ENCODE results near the gene SLC4A2. TPM values are rescaled to one million over a fixed set of nuclear protein-coding genes. Genes with fewer than 3 reads are reported as not detected.
"Not testable (repeated sequence)": the region's sequence is repeated elsewhere in the genome, so short reads cannot be mapped to it uniquely, and the experiment has no call there.

The SLC4A2 gene
- total RNA-seq: 31.3 TPM

- peaks cover 47 to 51% (median 49%) of the 10 kb centered on the region in 3 donors for H3K4me1 ChIP-seq (ENCODE audit: control insufficient read depth in 3 of 3, insufficient read depth in 3 of 3, low read length in 3 of 3)
- H3K27ac ChIP-seq (ENCODE audit: low read depth, low read length): peak within 1 kb of the TSS; percentile 98
- peak within 1 kb of the TSS; percentile 86 to 94 (median 90) for H3K4me3 ChIP-seq (ENCODE audit: low read length in 3 of 3)
- no peaks in the 10 kb centered on the region for H3K9me3 ChIP-seq (ENCODE audit: control insufficient read depth in 3 of 3, low read length in 3 of 3)
- H3K36me3 ChIP-seq (ENCODE audit: control insufficient read depth in 3 of 3, insufficient read depth in 3 of 3, low read length in 3 of 3): peaks cover under 1 to 7% (median 3%) of the 10 kb centered on the region in 3 donors
- H3K27me3 ChIP-seq (ENCODE audit: control insufficient read depth in 3 of 3, insufficient read depth in 3 of 3, low read length in 3 of 3): no peaks in the 10 kb centered on the region
- peak within 1 kb of the TSS; percentile 83 to 97 (median 95) for H3K9ac ChIP-seq (ENCODE audit: low read depth in 1 of 3, low read length in 3 of 3)
Observed at GRCh38 chr7:151059367-151060112, at the start of gene SLC4A2. SLC4A2 (plus strand) TSS chr7:151059589; CDS start chr7:151061988, 2,399 bp downstream.

GRCh38 chr7:151010037-151010306 lies 49.4 kb upstream of the SLC4A2 start:
- Histone ChIP-seq H3K27me3 (ENCODE audit: control insufficient read depth in 3 of 3, insufficient read depth in 3 of 3, low read length in 3 of 3) (peaks cover 31 to 42% (median 38%) of the 10 kb centered on the region in 3 donors), H3K27ac (ENCODE audit: low read depth, low read length) (no peak overlapping the region), H3K9me3 (ENCODE audit: control insufficient read depth in 3 of 3, low read length in 3 of 3) (no peaks in the 10 kb centered on the region), H3K9ac (ENCODE audit: low read depth in 1 of 3, low read length in 3 of 3) (no peak overlapping the region), H3K36me3 (ENCODE audit: control insufficient read depth in 3 of 3, insufficient read depth in 3 of 3, low read length in 3 of 3) (no peaks in the 10 kb centered on the region), H3K4me3 (ENCODE audit: low read length in 3 of 3) (no peak overlapping the region), H3K4me1 (ENCODE audit: control insufficient read depth in 3 of 3, insufficient read depth in 3 of 3, low read length in 3 of 3) (peaks cover 6 to 29% (median 17%) of the 10 kb centered on the region in 3 donors)

- no peaks in the 10 kb centered on the region for H3K9me3 ChIP-seq (ENCODE audit: control insufficient read depth in 3 of 3, low read length in 3 of 3)
- peaks cover 6 to 33% (median 21%) of the 10 kb centered on the region in 3 donors for H3K4me1 ChIP-seq (ENCODE audit: control insufficient read depth in 3 of 3, insufficient read depth in 3 of 3, low read length in 3 of 3)
- no peaks in the 10 kb centered on the region for H3K36me3 ChIP-seq (ENCODE audit: control insufficient read depth in 3 of 3, insufficient read depth in 3 of 3, low read length in 3 of 3)
- H3K27ac ChIP-seq (ENCODE audit: low read depth, low read length): no peak overlapping the region
- no peak overlapping the region for H3K4me3 ChIP-seq (ENCODE audit: low read length in 3 of 3)
- H3K27me3 ChIP-seq (ENCODE audit: control insufficient read depth in 3 of 3, insufficient read depth in 3 of 3, low read length in 3 of 3): peaks cover 31 to 46% (median 43%) of the 10 kb centered on the region in 3 donors
- no peak overlapping the region for H3K9ac ChIP-seq (ENCODE audit: low read depth in 1 of 3, low read length in 3 of 3)
Observed at GRCh38 chr7:151010307-151011096, 48.9 kb upstream of the SLC4A2 start.

GRCh38 chr7:151011097-151011409 lies 48.3 kb upstream of the SLC4A2 start:
- peaks cover 6 to 33% (median 21%) of the 10 kb centered on the region in 3 donors for H3K4me1 ChIP-seq (ENCODE audit: control insufficient read depth in 3 of 3, insufficient read depth in 3 of 3, low read length in 3 of 3)
- no peak overlapping the region for H3K27ac ChIP-seq (ENCODE audit: low read depth, low read length)
- H3K27me3 ChIP-seq (ENCODE audit: control insufficient read depth in 3 of 3, insufficient read depth in 3 of 3, low read length in 3 of 3): peaks cover 34 to 52% (median 49%) of the 10 kb centered on the region in 3 donors
- no peaks in the 10 kb centered on the region for H3K9me3 ChIP-seq (ENCODE audit: control insufficient read depth in 3 of 3, low read length in 3 of 3)
- no peak overlapping the region for H3K4me3 ChIP-seq (ENCODE audit: low read length in 3 of 3)
- H3K9ac ChIP-seq (ENCODE audit: low read depth in 1 of 3, low read length in 3 of 3): no peak overlapping the region
- no peaks in the 10 kb centered on the region for H3K36me3 ChIP-seq (ENCODE audit: control insufficient read depth in 3 of 3, insufficient read depth in 3 of 3, low read length in 3 of 3)

GRCh38 chr7:151011616-151012015 lies 47.8 kb upstream of the SLC4A2 start:
- H3K9me3 ChIP-seq (ENCODE audit: control insufficient read depth in 3 of 3, low read length in 3 of 3); H3K36me3 ChIP-seq (ENCODE audit: control insufficient read depth in 3 of 3, insufficient read depth in 3 of 3, low read length in 3 of 3); H3K4me3 ChIP-seq (ENCODE audit: low read length in 3 of 3); H3K27ac ChIP-seq (ENCODE audit: low read depth, low read length); H3K9ac ChIP-seq (ENCODE audit: low read depth in 1 of 3, low read length in 3 of 3): not testable (repeated sequence)
- H3K4me1 ChIP-seq (ENCODE audit: control insufficient read depth in 3 of 3, insufficient read depth in 3 of 3, low read length in 3 of 3): peaks cover 6 to 31% (median 21%) of the 10 kb centered on the region in 3 donors
- H3K27me3 ChIP-seq (ENCODE audit: control insufficient read depth in 3 of 3, insufficient read depth in 3 of 3, low read length in 3 of 3): peaks cover 40 to 54% (median 54%) of the 10 kb centered on the region in 3 donors

GRCh38 chr7:151012031-151012692 lies 47.2 kb upstream of the SLC4A2 start:
- H3K36me3 ChIP-seq (ENCODE audit: control insufficient read depth in 3 of 3, insufficient read depth in 3 of 3, low read length in 3 of 3): no peaks in the 10 kb centered on the region
- H3K4me1 ChIP-seq (ENCODE audit: control insufficient read depth in 3 of 3, insufficient read depth in 3 of 3, low read length in 3 of 3): peaks cover 6 to 29% (median 21%) of the 10 kb centered on the region in 3 donors
- no peak overlapping the region for H3K4me3 ChIP-seq (ENCODE audit: low read length in 3 of 3)
- H3K9me3 ChIP-seq (ENCODE audit: control insufficient read depth in 3 of 3, low read length in 3 of 3): no peaks in the 10 kb centered on the region
- no peak overlapping the region for H3K9ac ChIP-seq (ENCODE audit: low read depth in 1 of 3, low read length in 3 of 3)
- H3K27me3 ChIP-seq (ENCODE audit: control insufficient read depth in 3 of 3, insufficient read depth in 3 of 3, low read length in 3 of 3): peaks cover 45 to 60% (median 57%) of the 10 kb centered on the region in 3 donors
- no peak overlapping the region for H3K27ac ChIP-seq (ENCODE audit: low read depth, low read length)

- no peaks in the 10 kb centered on the region for H3K36me3 ChIP-seq (ENCODE audit: control insufficient read depth in 3 of 3, insufficient read depth in 3 of 3, low read length in 3 of 3)
- H3K9me3 ChIP-seq (ENCODE audit: control insufficient read depth in 3 of 3, low read length in 3 of 3): no peaks in the 10 kb centered on the region
- H3K4me1 ChIP-seq (ENCODE audit: control insufficient read depth in 3 of 3, insufficient read depth in 3 of 3, low read length in 3 of 3): peaks cover 5 to 26% (median 26%) of the 10 kb centered on the region in 3 donors
- no peak overlapping the region for H3K4me3 ChIP-seq (ENCODE audit: low read length in 3 of 3)
- no peak overlapping the region for H3K27ac ChIP-seq (ENCODE audit: low read depth, low read length)
- no peak overlapping the region for H3K9ac ChIP-seq (ENCODE audit: low read depth in 1 of 3, low read length in 3 of 3)
- H3K27me3 ChIP-seq (ENCODE audit: control insufficient read depth in 3 of 3, insufficient read depth in 3 of 3, low read length in 3 of 3): peaks cover 49 to 67% (median 65%) of the 10 kb centered on the region in 3 donors
Observed at GRCh38 chr7:151012911-151013347, 46.5 kb upstream of the SLC4A2 start.

GRCh38 chr7:151013356-151013732 lies 46.0 kb upstream of the SLC4A2 start:
- Histone ChIP-seq H3K27ac (ENCODE audit: low read depth, low read length) (no peak overlapping the region), H3K9me3 (ENCODE audit: control insufficient read depth in 3 of 3, low read length in 3 of 3) (no peaks in the 10 kb centered on the region), H3K4me3 (ENCODE audit: low read length in 3 of 3) (peak overlapping the region in 2 of 3 donors; percentile 32 to 54), H3K4me1 (ENCODE audit: control insufficient read depth in 3 of 3, insufficient read depth in 3 of 3, low read length in 3 of 3) (peaks cover 7 to 28% (median 27%) of the 10 kb centered on the region in 3 donors), H3K36me3 (ENCODE audit: control insufficient read depth in 3 of 3, insufficient read depth in 3 of 3, low read length in 3 of 3) (no peaks in the 10 kb centered on the region), H3K9ac (ENCODE audit: low read depth in 1 of 3, low read length in 3 of 3) (no peak overlapping the region), H3K27me3 (ENCODE audit: control insufficient read depth in 3 of 3, insufficient read depth in 3 of 3, low read length in 3 of 3) (peaks cover 52 to 68% (median 66%) of the 10 kb centered on the region in 3 donors)

GRCh38 chr7:151013733-151014497 lies 45.5 kb upstream of the SLC4A2 start:
- peaks cover 52 to 74% (median 65%) of the 10 kb centered on the region in 3 donors for H3K27me3 ChIP-seq (ENCODE audit: control insufficient read depth in 3 of 3, insufficient read depth in 3 of 3, low read length in 3 of 3)
- H3K9ac ChIP-seq (ENCODE audit: low read depth in 1 of 3, low read length in 3 of 3): peak overlapping the region in 1 of 3 donors; percentile 25
- H3K9me3 ChIP-seq (ENCODE audit: control insufficient read depth in 3 of 3, low read length in 3 of 3): no peaks in the 10 kb centered on the region
- no peak overlapping the region for H3K27ac ChIP-seq (ENCODE audit: low read depth, low read length)
- no peaks in the 10 kb centered on the region for H3K36me3 ChIP-seq (ENCODE audit: control insufficient read depth in 3 of 3, insufficient read depth in 3 of 3, low read length in 3 of 3)
- peak overlapping the region; percentile 4 to 54 (median 32) for H3K4me3 ChIP-seq (ENCODE audit: low read length in 3 of 3)
- peaks cover 12 to 32% (median 26%) of the 10 kb centered on the region in 3 donors for H3K4me1 ChIP-seq (ENCODE audit: control insufficient read depth in 3 of 3, insufficient read depth in 3 of 3, low read length in 3 of 3)
